Kidney (tissue), 14 donors: ENCODE results near the gene MRNIP. TPM values are rescaled to one million over a fixed set of nuclear protein-coding genes. Genes with fewer than 3 reads are reported as not detected.
"Not testable (repeated sequence)": the region's sequence is repeated elsewhere in the genome, so short reads cannot be mapped to it uniquely, and the experiment has no call there.

ENCODE experiments used
- DNase-seq, 5 donors: peaks; one replicate each; pipeline ENCODE4 v3.0.0-alpha.2; 2013 to 2020
- FAIRE-seq: peaks from 2 replicates; lab custom pipeline; 2012; peaks lifted over from hg19 to GRCh38; lab: Jason Lieb, UNC
- H3K27ac ChIP-seq, 2 donors: one replicate each; pipeline ENCODE4 v1.7.0; 2013; ENCODE audit warnings: low read depth in 2 of 2, low read length in 2 of 2, inconsistent platforms in 1 of 2
- H3K27me3 ChIP-seq: one replicate; pipeline ENCODE4 v1.7.1; 2013; ENCODE audit warnings: low read length, inconsistent platforms; ENCODE audit not compliant: control insufficient read depth, insufficient read depth
- H3K36me3 ChIP-seq, 3 donors: one replicate each; pipeline versions ENCODE4 v1.7.0 to v1.7.1; 2013; ENCODE audit warnings: low read length in 3 of 3, control low read depth in 1 of 3, inconsistent platforms in 1 of 3; ENCODE audit not compliant: insufficient read depth in 3 of 3, control insufficient read depth in 2 of 3
- H3K4me1 ChIP-seq, 3 donors: one replicate each; pipeline versions ENCODE4 v1.7.0 to v1.7.1; 2013; ENCODE audit warnings: low read length in 3 of 3, inconsistent platforms in 1 of 3, low read depth in 1 of 3; ENCODE audit not compliant: control insufficient read depth in 2 of 3, insufficient read depth in 2 of 3
- H3K4me3 ChIP-seq, 3 donors: one replicate each; pipeline versions ENCODE4 v1.7.0 to v1.8.1; 2013; ENCODE audit warnings: low read length in 3 of 3, control low read depth in 1 of 3, inconsistent platforms in 1 of 3
- H3K9ac ChIP-seq, 3 donors: one replicate each; pipeline versions ENCODE4 v1.7.0 to v1.7.1; 2013; ENCODE audit warnings: low read length in 3 of 3, control low read depth in 1 of 3, inconsistent platforms in 1 of 3
- H3K9me3 ChIP-seq, 3 donors: one replicate each; pipeline versions ENCODE4 v1.7.0 to v1.7.1; 2013; ENCODE audit warnings: low read length in 3 of 3, control low read depth in 1 of 3, inconsistent platforms in 1 of 3; ENCODE audit not compliant: control insufficient read depth in 2 of 3, insufficient read depth in 1 of 3
- intact Hi-C: fragments of 100-400 bp; cut with DNase I; formaldehyde crosslinking; loops from one replicate; pipeline ENCODE4 v1.11.1; 2022
- polyA plus RNA-seq: library from polyadenylated mRNA; stranded (reverse); fragments of 350-450 nt; fragmentation: Illumina TruSeq; extraction: RNeasy Lipid Tissue Mini Kit (QIAGEN cat#74804); gene quantifications from one replicate; pipeline ENCODE4 v1.2.3, GENCODE V29; 2014; ENCODE audit warnings: low read depth, low replicate concordance; ENCODE audit not compliant: insufficient read depth
- total RNA-seq: library from RNA; stranded (reverse); fragmentation: NEBNext Ultra II Directional; extraction: Animal tissue kit (Norgen Biotek cat#: 25700); gene quantifications from one replicate; pipeline ENCODE4 v1.2.1, GENCODE V29; 2021
- TF ChIP-seq, protein P1 (sequence below): IDR thresholded peaks from 3 replicates; pipeline ENCODE4 v1.5.1; 2012; ENCODE audit warnings: mild to moderate bottlenecking, moderate library complexity, borderline replicate concordance; ENCODE audit not compliant: insufficient read depth; ENCODE audit errors: extremely low read depth
- donor health status: control.
- donor health status: control.
- donor health status: control.
- donor health status: control.
- donor health status: control.
- donor health status: DM: yes; HTN: yes; CAD: no.
- donor health status: Normal renal cell carcinoma (clear cell type).

Gene MRNIP
- total and polyA plus RNA-seq, 2 donors from 2014 or later: 25.3 to 36.6 TPM

DNA sequence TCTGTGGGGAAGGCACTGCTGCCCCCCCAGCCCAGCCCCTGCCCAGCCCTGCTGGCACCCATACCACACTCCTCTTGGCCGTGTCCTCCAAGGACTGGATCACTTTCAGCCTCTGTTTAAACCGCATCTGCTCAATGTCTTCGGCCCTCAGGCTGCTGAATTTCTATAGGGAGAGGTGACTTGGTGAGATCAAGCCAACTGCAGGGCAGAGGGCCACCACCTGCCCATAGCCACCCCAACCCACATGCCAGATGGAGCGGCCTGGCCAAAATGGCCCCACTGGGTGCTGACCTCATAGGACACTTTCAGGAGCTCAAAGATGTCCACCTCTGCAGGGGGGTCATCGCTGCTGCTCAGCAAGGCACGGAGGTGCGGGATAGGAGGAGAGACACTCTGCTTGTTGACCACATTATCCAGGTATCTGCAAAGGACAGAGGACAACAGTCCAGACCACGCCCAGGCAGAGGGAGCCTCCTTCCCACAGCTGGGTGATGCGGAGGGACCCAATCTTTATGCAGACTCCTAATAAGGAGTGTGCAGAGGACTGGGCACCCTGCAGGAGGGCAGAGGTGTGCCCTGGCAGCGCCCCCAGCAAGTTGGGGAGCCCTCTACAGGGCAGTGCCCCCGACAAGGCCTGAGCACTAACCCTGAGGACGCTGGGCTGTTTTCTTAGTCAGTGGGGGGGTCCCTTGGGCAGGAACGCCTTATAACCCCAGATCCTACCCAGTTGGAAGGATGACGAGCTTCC, 14.4 kb upstream of the MRNIP start:
- no peaks in the 10 kb centered on the region for H3K9me3 ChIP-seq
- H3K36me3 ChIP-seq: peaks cover 2 to 27% (median 23%) of the 10 kb centered on the region in 3 donors
- H3K4me3 ChIP-seq: no peak overlapping the region
- TF ChIP-seq, protein P1, sequence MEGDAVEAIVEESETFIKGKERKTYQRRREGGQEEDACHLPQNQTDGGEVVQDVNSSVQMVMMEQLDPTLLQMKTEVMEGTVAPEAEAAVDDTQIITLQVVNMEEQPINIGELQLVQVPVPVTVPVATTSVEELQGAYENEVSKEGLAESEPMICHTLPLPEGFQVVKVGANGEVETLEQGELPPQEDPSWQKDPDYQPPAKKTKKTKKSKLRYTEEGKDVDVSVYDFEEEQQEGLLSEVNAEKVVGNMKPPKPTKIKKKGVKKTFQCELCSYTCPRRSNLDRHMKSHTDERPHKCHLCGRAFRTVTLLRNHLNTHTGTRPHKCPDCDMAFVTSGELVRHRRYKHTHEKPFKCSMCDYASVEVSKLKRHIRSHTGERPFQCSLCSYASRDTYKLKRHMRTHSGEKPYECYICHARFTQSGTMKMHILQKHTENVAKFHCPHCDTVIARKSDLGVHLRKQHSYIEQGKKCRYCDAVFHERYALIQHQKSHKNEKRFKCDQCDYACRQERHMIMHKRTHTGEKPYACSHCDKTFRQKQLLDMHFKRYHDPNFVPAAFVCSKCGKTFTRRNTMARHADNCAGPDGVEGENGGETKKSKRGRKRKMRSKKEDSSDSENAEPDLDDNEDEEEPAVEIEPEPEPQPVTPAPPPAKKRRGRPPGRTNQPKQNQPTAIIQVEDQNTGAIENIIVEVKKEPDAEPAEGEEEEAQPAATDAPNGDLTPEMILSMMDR: no peak
- H3K27ac ChIP-seq: no peak overlapping the region
- H3K9ac ChIP-seq: no peak overlapping the region
- FAIRE-seq (no peak), DNase-seq (peak in 1 of 5 donors; percentile 56)
- H3K4me1 ChIP-seq: peaks cover 0 to 2% (median 0%) of the 10 kb centered on the region in 3 donors
- no peaks in the 10 kb centered on the region for H3K27me3 ChIP-seq
- intact Hi-C loops: no loop called here

DNA sequence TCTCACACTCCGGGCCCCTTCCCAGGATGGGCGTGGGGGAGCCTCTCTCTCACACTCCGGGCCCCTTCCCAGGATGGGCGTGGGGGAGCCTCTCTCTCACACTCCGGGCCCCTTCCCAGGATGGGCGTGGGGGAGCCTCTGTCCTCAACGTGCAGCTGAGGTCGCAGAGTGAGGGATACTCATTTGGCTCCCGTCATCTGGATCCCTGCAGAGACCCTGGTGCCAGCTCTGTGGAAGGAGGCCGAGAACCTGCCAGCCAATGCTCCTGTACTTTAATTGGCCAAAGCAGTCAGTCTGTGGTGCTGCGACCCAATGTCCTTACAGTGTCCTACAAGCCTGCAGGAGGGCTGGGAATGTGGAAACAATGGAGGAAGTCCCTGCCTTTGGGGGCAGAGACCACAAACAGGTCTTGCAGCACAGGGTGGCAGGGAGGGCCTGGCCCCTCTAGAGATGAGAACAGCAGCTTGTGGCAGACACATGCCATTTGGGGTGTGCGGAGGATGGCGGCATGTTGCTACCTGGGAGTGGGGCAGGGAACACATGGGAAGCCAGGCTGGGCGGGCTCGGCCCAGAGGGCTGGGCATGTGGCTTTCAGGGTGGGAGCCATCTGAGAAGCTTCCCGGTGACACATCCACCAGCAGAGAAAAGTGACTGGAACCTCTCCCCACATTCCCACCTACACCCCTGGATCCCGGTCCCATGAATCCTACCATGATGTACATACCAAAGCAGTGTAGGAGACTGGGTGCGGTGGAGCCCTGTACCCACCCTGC, 13.6 kb upstream of the MRNIP start:
- Histone ChIP-seq H3K9ac (no peak overlapping the region), H3K27ac (no peak overlapping the region), H3K36me3 (peaks cover 2 to 23% (median 23%) of the 10 kb centered on the region in 3 donors), H3K4me1 (peaks cover 0 to 2% (median 0%) of the 10 kb centered on the region in 3 donors), H3K4me3 (no peak overlapping the region), H3K9me3 (no peaks in the 10 kb centered on the region), H3K27me3 (no peaks in the 10 kb centered on the region)
- FAIRE-seq: no peak
- DNase-seq: peak in 1 of 5 donors; percentile 51
- TF ChIP-seq, protein P1: no peak
- intact Hi-C loops: no loop called here

DNA sequence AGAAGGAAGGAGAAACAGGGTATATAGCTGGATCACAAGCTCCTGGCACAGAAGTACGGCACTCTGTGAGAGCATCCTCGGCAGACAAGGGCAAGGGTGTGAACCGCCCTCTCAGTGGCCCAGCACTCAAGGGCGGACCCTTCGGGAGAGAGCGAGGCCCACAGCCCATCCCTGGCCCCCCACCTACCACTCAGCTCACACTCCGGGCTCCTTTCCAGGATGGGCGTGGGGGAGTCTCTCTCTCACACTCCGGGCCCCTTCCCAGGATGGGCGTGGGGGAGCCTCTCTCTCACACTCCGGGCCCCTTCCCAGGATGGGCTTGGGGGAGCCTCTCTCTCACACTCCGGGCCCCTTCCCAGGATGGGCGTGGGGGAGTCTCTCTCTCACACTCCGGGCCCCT, 12.9 kb upstream of the MRNIP start:
- H3K9me3 ChIP-seq, H3K27me3 ChIP-seq, H3K9ac ChIP-seq, H3K27ac ChIP-seq, FAIRE-seq, intact Hi-C loops, H3K4me1 ChIP-seq, H3K4me3 ChIP-seq: not testable (repeated sequence)
- peaks cover 4 to 23% (median 20%) of the 10 kb centered on the region in 3 donors for H3K36me3 ChIP-seq
- peak in 1 of 5 donors; percentile 34 for DNase-seq

DNA sequence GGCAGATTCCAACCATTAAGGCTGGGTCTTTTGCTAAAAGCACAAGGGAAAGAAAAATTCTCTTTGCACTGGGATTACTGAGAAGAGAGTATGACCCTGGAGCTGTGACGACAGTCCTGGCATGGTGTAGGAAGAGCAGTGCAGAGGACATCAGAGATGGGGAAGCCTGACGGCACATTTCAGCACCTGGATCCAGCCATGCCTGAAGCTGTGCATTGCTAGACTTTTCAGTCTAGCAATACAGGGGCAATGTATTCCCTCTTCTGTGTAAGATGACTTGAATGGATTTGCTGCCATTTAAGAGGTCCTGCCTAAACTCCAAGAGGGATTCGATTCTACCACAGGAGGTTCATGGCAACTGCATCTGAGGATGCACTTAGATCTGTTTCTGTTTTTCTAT, 12.3 kb upstream of the MRNIP start:
- H3K9ac ChIP-seq: no peak overlapping the region
- no peaks in the 10 kb centered on the region for H3K27me3 ChIP-seq
- no peak for DNase-seq
- FAIRE-seq: no peak
- TF ChIP-seq, protein P1: no peak
- peaks cover 2 to 17% (median 16%) of the 10 kb centered on the region in 3 donors for H3K36me3 ChIP-seq
- peaks cover 0 to 2% (median 0%) of the 10 kb centered on the region in 3 donors for H3K4me1 ChIP-seq
- no peak overlapping the region for H3K4me3 ChIP-seq
- no peaks in the 10 kb centered on the region for H3K9me3 ChIP-seq
- H3K27ac ChIP-seq: no peak overlapping the region
- intact Hi-C loops: no loop called here
